NCI-H146 treated with DMSO at 0.1 percent for 48 hours (cell line): ENCODE data around the gene RGS12.
"Not testable (repeated sequence)": the region's sequence is repeated elsewhere in the genome, so short reads cannot be mapped to it uniquely, and the experiment has no call there.

Source experiments
- DNase-seq: peaks from one replicate; lab custom pipeline; 2025; ENCODE audit not compliant: unreplicated experiment; lab: John Stamatoyannopoulos, UW

Gene RGS12

DNA sequence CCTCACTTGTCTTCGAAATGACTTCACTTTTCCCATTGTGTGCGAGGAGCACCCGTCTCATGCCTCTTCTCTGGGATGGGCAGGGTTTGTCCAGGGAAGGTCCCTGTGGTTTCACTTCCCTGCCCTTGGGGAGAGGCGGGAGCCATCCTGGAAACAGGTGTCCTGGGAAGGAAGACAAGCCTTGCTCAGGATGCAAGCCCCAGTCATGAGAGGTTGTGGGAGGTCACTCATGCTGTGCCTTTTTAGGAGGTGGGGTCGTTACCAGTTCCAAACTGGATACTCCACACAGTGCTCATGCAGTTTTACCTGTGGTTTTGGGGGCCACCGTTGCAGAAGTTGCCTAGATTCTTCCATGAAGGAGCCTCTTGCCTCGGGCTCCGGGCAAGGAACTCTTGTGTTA, 3.8 kb downstream of the RGS12 start:
- no peak for DNase-seq

DNA sequence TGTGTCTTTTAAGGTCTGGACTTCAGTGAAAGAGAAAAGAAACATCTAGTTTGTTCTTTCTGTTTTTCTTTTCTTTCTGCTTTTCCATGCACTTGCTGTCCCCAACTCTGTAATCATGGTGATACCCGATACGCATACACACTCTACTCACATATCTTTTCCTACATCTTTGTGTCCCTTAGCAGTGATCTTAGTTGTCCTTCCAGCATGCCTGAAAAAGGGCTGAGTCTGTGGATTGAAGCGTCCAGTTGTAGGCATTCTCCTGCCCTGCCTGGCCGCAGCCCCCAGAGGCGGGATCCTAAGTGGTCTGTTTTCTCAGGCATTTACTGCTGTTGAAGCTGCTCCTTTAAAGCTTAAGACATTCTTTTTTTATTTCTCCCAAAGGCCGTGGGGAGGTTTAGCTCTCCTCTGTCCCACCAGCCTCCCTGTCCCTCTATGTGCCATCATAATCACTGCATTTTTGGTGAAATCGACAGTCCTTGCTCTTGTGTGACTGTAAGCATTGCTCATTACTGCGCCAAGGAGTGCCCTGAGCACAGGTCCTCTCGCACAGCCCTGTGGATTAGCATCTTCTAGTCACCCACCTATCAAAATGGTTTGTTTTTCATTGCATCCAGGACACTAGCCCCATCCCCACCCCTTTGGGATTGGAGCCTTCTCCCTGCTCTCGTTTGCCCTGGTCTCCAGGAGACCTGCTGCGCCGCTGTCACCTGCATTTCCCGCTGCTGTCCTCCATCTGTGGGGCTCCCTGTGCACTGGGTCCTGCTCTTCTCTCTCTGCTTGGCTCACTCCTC, 4.4 kb downstream of the RGS12 start:
- no peak for DNase-seq

DNA sequence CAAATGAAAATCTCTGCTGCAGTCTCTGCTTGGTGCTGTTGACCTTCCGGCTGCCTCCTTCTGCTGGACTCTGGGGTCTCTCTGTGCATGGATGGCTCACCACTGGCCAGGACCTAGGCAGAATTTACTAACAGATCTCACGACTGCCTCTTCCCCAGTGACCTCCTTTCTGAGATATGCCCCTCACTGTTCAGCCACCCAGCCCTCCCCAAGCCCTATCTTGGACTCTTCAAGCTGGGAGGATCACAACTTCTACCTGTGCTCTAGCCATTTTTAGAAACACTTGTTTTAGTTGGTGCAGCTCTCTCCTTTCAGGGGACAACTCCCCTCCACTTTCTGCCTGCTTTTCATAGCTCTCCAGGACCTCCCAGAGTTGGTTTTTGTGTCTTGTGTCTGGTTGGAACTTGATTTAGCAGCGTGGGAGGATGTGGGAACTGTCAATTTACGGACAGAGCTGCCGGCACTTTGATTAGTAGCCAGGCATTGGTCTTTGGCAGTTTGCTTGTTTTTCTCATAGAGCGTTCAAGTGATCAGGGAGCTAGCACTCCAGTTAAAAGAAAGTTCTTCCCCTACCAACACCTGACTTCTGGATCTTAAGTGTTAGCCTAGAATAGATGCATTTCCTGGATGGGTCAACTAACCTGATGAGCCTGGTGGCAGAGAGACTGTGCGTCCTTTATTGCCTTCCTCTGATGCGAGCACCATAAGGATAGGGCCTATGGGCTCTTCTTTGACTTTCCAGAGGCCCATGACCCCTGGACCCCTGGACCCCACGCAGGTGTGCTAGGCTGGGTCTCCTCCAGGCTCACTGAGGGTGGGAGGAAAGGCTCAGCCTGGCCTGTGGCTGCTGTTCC, 6.5 kb downstream of the RGS12 start:
- no peak for DNase-seq

DNA sequence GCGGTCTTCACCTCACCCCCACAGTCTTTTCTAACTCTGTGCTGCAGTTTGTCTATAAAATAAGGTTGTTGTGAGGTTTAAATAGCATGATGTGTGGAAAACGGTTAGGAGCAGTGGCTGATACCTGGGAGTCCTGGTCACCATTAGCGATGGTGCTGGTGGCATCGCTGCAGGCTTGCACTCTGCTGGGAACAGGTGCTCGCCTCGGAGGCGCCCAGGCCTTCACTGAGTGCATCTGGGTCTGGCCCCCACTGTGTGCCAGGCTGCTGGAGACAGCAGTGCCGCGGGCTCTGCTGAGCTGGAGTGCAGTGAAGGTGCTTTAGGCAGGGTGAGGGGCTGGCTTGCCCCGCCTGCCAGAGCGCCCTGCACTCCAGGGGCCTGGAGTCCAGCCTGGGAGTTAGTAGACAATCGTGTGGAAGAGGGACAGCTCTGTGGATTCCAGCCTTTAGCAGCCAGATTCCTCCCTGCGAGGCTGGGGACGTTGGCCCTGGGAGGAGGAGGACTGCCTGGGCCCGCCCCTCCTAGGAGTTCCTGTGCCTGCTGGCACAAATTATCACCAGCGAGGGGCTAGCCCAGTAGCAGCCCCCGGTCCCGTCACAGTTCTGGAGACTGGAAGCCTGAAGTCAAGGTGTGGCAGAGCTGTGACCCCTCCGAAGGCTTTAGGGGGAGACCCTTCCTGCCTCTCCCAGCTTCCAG, 7.3 kb downstream of the RGS12 start:
- DNase-seq, result no peak

DNA sequence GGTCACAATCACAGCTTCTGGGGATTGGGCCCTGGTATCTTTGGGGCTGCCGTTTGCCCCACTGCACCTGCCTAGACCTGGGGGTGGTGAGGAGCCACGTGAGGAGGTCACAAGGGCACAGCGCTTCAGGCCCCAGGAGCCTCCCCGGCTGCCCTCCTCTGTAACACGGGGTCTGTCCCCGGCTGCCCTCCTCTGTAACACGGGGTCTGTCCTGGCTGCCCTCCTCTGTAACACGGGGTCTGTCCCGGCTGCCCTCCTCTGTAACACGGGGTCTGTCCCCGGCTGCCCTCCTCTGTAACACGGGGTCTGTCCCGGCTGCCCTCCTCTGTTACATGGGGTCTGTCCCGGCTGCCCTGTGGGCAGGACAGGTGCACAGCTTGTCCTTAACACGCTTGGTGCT, 8.1 kb downstream of the RGS12 start:
- not testable (repeated sequence) for DNase-seq

DNA sequence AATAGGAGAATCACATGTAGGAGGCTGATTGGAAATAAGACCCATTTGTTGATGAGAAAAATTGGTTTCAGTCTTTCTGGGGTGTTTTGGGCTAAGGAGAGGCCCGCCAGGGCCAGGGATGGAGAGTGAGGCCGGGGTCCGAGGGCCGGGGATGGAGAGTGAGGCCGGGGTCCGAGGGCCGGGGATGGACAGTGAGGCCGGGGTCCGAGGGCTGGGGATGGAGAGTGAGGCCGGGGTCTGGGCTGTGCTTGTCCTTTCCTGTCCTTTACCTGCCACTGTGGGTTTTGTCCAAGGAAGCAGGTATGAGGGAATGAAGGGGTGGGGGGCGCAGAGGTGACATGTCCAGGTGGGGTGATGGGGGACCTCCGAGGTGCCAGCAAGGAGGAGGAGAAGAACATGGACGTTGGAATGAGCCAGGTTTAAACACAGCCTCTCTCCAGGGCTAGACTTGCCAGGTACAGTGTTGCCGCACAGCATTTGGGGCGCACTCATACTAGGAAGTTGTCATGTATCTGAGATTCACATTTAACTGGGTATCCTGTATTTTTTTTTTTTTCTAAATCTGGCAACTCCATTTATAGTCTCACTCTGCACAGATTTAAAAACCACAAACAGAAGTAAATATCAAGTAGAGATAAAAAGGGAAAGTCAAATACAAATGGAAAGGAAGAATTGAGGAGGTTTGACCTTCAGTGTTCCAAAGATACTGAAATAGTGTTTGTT, 8.8 kb downstream of the RGS12 start:
- no peak for DNase-seq

DNA sequence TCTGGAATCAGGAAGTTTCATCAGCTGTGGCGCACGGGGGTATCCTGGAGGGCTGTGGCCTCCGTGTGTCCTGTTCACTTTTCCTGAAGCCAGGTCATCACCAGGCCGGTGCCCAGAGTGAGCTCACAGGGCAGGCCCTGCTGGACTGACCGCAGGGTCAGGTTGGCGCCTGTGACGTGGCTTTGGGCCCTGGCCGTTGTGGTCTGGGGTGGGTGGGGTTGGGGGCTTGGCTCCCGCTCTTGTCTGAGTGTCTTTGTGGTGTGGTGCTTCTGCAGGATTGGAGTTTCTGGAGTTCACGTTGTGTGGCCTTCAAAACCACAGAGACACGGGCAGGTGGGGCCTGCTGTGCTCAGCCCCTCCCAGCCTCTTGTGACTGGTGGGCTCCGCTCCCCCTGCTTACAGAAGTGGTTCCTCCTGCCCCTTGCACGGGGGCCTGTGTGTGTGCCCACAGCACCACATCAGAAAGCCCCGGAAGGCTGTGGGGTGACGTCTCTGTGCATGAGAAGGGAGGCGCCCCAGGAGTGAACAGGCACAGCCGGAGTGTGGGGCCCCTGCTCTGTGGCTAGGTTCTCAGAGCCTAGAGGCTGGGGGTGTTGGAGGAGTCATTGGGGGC, 9.5 kb downstream of the RGS12 start:
- no peak for DNase-seq

DNA sequence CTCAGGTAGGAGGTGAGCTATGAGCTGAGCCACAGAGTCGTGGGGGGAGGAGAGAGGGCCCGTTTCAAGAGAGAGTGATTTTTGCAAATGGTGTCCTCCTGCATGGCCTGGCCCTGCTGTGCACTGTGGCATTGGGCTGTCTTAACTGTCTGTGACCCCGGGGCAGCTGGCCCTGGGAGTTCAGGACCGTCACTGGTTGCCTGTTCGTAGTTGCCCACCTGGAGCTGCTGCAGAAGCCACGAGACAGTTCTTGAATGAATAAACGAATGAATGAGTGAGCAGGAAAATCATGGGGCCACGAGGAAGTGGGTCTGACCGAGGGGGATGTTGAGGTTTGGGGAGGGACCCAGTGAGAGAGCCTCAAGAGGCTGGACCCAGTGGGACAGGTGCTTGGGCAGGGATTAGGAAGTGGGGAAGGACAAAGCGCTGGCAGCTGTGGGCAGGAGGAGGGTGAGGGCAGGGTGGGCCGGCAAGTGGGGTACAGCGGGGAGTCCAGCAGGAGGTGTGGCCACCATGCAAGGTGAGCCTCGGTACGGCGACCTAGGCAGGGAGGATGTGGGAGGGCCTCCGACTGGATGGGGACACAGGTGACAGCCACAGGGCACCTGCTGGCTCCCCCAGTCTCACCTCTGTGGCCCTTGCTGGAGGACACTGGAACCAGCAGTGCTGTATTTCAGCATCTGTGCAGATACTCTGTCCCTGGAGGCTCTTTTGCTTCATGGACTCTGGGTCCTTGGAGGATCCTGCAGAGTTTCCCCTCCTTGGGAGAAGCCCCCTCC, 10.2 kb downstream of the RGS12 start:
- no peak for DNase-seq

DNA sequence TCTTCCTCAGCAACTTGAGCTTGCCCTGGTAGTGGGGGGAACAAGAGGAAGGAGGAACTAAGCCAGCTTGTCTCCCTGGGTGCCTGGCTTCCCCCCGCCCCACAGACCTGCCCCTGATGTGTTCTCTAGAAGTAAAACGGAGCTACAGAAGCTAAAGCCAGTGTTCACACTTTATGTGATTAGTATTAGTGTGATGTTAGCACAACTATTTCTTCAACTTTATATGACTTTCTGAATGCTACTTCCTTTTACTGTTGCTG, 10.7 kb downstream of the RGS12 start:
- DNase-seq, result no peak

DNA sequence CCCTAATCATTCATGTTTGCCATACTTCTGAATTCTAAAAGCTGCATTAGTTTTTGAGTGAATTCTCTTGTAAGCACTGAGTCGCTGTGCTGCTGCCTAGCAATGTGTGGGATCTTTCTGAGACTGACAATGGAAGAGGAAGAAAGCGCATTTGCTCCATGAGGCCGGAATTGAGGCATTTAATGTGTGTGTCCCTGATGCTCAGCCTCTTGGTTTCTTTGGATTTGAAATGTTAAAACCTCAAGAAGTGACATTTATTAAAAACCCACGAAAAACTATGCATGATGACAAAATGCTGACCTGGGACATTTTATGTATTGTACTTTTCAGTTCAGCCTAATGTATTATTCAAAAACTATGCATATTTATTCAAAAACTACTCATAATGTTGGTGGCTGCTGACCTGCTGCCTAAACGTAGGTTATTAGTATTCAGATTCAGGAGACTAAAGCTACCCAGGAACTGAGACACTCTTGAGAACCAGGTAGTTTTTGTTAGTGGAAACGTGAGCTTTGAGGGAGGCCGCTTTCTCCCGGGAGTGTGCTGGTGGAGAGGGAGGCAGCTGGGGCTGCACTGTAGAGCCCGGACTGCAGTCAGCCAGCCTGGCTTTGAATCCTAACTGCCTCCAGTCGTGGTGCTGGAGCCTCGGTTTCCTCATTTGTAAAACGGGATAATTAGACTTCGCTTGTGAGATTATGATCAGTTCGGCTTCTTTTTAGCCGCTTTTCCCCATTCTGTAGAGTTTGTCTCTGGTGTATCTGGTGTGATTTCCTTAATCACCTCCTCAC, 11.3 kb downstream of the RGS12 start:
- no peak for DNase-seq

DNA sequence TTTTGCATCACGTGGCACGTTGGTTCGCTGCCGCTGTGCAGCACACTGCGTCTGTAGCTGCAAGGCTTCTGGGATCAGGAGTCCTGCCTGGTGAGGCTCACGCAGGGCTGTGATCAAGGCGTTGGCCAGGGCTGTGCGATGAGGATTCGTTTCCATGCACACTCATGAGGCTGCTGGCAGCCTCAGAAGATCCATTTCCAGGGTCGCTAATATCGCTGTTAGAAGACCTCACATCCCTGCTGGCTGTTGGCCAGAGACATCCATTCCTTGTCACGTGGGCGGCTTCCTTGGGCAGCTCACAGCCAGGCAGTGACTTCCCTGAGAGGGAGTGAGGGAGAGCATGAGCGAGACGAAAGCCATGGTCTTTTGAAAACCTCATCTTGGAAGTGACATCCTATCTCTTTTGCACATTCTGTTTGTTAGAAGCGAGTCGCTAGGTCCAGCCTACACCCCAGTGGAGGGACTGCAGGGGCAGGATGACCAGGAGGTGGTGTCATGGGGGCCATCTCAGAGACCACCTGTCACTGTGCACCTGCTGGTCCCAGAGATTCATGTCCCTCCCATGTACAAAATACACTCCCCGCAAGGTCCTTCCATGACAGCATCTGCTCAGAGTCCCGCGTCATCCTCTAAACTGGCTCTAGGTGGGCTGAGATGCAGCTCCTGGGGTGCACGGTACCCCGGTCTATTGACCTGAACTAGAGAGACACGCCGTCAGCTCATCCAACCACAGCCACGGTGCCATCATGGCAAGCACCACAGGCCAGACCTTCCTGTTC, 12.2 kb downstream of the RGS12 start:
- no peak for DNase-seq

DNA sequence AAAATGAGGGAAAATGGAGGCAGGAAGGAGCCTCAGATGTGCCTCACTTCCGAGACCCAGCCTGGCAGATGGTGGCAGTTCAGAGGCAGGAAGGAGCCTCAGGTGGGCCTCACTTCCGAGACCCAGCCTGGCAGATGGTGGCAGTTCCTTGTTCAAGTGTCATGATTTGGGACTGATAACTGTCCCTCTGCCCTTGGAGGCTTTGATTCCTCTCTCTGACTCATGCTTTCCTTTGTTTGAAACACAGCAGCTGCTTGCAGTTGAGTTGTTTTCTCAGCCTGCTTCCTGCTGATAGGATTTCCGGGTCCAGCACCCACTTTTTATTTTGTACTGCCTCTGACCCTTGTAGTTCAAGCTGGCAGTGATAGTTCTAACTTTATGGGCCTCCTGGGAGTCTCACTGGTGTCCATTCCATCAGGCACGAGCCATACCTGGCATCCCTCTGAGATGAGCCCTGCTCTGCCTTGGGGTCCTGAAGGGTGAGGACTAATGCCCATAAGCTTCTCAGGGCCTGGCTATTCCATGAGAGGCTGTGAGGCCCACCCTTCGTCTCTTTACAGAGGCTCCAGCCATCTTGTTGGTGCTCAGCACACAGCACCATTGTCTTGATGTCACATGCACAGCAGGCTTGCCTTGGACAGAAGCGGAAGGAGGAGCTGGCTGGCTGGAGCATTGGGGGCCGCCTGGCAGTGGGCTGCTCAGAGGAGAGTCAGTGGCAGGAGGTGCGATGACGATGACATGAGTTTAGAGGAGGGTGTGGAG, 13.0 kb downstream of the RGS12 start:
- DNase-seq, result no peak

DNA sequence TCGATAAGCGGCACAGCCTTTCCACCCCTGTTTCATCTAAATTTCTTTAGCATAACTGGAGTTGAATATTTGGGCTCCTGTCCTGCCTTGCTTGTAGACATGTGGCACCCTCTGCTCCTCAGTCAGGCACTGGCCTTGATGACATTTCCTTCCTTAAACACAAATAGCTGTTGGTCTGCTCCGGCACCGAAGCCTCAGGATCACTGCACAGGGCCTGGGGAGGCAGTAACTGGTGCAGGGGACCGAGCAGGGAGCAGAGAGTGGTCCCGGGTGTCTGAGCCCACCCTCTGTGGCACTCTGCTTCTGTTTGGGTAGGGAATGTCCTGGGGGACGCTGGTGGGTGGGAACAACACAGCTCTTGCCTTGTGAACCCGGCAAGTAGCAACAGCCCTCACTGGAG, 13.6 kb downstream of the RGS12 start:
- no peak for DNase-seq

DNA sequence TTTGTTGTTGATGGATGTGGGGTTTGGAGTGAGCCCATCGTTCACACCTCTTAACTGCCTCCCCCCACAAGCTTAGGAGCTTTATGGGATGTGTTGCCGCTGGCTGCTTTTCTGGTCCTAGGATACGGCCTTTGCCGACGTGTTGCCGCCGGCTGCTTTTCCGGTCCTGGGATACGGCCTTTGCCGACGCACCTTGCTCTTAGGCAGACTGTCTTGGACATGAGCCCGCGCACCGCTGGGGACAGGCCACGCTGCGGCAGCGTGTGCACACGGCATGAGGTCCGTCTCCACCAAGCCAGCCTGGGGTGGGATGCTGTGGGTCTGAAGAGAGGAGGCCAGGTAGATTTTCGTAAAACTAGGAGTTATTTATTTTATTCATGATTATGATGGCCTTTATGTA, 14.2 kb downstream of the RGS12 start:
- DNase-seq, result no peak

DNA sequence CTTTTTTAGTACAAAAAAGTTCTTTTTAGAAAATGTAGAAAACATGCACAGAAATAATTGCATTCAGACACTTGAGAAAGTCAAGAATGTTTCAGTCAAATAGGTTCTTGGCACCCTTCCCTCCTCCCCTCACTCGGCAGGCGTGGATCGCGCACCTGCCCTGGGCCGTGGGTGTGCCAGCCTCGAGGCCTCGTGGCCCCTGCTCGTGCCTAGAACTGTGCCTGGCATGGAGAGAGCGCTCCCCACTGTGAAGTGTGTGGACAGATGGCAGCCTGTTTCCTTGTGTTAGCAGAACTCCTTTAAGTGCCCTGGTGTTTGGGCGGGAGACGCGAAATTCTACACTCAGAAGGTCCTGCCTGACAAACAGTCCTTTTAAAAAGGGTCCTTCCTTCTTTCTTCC, 14.7 kb downstream of the RGS12 start:
- DNase-seq, result no peak

DNA sequence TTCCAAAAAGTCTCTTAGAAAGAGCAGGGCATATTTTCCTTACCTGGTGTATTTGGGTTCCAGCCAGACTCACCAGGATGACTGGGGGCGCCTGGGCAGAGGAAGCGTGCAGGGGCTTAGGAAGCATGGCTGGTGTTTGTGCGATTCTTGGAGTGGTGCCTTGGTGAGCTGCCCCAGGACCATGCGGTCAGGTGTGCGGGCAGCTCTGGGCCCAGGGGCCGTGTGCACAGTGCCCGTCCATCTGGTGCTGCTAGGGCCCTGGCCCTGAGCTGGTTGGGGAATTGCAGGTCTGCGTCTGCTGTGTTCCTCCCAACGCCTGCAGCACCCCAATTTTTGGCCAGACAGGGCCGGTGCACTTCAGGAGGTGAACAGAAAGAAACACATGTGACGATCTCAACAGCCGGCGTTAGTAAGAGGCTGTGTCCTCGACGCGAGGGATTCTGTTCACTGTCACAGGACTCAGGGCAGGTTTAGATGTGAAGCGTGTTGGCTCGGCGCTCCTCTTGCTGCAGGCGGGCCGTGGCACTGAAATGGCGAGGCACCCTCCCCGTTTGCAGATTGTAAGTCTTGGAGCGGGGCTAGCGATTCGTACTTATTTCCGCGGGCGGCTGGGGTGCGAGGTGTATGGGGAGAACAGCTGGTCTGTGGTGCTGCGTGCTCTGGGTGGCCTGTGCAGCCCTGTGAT, 15.2 kb downstream of the RGS12 start:
- no peak for DNase-seq

DNA sequence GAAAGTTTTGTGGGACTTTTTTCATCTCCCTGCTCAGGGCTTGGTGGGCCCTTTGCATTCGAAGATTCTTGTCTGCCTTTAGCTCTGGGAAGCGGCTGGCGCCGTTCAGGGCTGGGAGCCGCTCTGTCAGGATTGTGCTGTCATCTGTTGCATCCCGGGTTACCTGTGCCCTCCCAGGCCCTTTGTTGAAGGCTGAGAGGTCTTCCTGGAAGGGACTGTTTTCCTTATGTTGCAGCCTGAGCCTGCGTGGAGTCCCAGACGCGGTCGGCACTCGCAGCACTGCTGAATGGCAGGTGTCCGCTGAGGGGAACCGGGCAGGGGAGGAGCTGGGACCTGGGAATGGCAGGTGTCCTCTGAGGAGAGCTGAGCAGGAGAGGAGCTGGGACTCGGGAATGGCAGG, 15.9 kb downstream of the RGS12 start:
- peak; percentile 17 for DNase-seq
